GM18951 (cell line): ENCODE measurements around the gene MAGI2.

Source experiments
- POLR2A ChIP-seq: IDR thresholded peaks from 4 replicates; pipeline ENCODE4 v1.6.1; 2011; ENCODE audit warnings: mild to moderate bottlenecking; ENCODE audit not compliant: insufficient read length, insufficient read depth; ENCODE audit errors: extremely low read depth
- in situ Hi-C: fragments of 300-500 bp; cut with MboI; formaldehyde crosslinking; loops from one replicate; pipeline ENCODE4 v1.12.0; 2022; ENCODE audit warnings: low sequenced_read_pairs, mixed read lengths, inconsistent platforms; ENCODE audit not compliant: unreplicated experiment

Gene MAGI2

DNA sequence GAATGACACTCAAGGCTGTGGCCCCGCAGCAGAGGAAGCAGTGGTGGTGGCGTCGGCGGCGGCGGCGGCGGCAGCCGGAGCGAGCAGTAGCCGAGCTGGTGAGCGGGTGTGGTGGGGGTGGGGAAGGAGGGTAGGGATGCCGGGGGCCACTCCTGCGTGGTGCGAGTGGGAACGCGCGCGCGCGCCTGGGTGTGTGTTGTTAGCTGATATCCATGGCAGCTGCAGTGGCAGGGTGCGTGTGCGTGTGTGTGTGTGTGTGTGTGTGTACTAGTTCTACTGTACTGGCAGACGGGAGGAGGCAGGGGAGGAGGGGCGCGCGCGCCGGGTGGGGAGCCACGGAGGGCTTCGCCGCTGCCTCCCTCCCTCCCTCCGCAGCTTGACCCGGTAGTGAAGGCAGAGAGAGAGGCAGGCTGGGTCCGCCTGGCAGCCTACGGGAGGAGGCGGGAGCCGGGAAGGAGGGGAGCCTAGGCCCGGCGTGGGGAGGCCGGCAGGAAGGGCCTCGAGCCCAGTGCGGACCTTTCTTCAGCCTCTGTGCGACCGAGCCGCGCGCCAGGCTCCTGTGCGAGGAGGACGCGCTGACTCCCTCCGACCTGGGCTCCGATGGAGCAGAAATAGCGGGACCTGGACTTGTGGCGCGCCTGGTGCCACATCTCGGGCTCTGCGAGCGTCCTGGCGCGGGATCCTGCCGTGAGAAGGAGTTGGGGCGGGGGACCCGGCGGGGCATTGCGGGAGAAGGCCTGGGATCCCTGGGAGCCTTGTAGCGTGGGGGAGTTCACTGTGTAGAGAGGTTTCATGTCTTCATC lies at the start of gene MAGI2:
MAGI2 (minus strand) TSS at position 110 of the 803 bp plus-strand sequence. CDS start 347 bp downstream, outside the sequence.
- in situ Hi-C loops, result no loop called here
- no peak for TF ChIP-seq POLR2A

- in situ Hi-C loops, result no loop called here
- no peak for TF ChIP-seq POLR2A
Observed at GRCh38 chr7:79502151-79502550, 48.7 kb upstream of the MAGI2 start.

DNA sequence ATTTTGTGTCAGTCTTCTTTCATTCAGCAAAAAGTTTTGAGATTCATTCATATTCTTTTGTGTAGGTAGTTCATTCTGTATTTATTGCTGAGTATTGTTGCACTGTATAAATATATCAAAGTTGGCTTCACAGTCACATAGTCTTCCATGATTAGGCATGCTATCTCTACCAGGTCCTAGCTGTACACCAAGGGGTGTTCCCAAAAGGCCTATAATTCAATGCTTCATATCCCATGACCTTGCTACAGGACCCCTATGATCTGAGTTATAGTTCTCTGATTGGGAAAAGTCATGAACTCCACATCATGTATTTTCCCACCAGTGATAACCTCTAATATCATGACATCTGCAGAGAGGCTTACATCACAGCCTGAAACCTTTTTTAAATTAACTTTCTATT lies 47.3 kb upstream of the MAGI2 start:
- no peak for TF ChIP-seq POLR2A
- in situ Hi-C loops, result no loop called here

- TF ChIP-seq POLR2A, result no peak
- in situ Hi-C loops, result no loop called here
Observed at GRCh38 chr7:79497728-79498127, 44.3 kb upstream of the MAGI2 start.

DNA sequence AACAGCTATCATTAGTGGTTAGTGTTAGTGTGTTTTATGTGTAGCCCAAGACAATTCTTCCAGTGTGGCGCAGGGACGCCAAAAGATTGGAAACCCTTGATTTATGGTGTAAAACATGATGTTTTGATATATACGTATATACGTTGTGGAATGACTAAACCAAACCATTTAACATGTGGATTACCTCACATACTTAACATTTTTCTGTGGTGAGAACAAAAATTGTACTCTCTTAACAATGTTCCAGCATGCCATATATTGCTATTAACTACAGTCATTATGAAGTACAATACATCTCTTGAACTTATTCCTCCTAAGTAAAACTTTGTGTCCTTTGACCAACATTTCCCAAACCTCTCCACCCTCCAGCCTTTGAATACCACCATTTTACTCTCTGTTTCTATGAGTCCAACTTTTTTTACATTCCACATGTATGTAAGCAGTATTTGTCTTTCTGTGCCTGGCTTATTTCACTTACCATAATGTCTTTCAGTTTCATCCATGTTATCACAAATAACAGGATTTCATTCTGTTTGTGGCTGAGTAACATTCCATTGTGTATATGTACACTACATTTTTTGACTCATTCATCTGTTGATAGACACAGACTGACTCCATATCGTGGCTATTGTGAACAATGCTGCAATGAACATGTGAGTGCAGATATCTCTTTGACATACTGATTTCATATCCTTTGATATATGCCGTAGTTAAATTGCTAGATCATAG lies 42.2 kb upstream of the MAGI2 start:
- in situ Hi-C loops, result no loop called here
- no peak for TF ChIP-seq POLR2A

GRCh38 chr7:79494046-79494445 lies 40.6 kb upstream of the MAGI2 start:
- in situ Hi-C loops, result no loop called here

GRCh38 chr7:79489371-79489770 lies 35.9 kb upstream of the MAGI2 start:
- TF ChIP-seq POLR2A, result no peak
- in situ Hi-C loops, result no loop called here

More at GRCh38 chr7:79494046-79494445, 40.6 kb upstream of the MAGI2 start:
- TF ChIP-seq POLR2A, result no peak

GRCh38 chr7:79478386-79478785 lies 24.9 kb upstream of the MAGI2 start:
- in situ Hi-C loops, result no loop called here
- no peak for TF ChIP-seq POLR2A

- in situ Hi-C loops, result no loop called here
- TF ChIP-seq POLR2A, result no peak
Observed at GRCh38 chr7:79475455-79475854, 22.0 kb upstream of the MAGI2 start.

DNA sequence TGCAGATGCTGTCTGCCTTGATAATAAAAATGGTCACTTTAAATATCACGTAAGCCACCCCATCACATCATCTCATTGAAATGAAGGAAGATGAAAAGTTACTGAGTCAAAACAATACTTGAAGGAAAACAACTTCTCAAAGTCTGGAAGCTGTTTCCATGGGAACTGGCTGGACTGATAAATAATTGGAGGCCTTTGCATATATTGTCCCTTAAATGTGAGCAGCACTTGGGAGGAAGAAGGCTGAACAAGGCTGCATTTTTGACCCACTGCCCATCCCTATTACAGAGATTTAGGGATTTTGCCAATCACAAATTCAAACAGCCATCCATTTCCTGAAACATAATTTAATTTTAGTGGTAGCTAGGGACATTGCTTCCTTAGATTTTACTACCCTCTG lies 18.2 kb upstream of the MAGI2 start:
- in situ Hi-C loops, result no loop called here
- no peak for TF ChIP-seq POLR2A

GRCh38 chr7:79471283-79471682 lies 17.8 kb upstream of the MAGI2 start:
- no peak for TF ChIP-seq POLR2A
- in situ Hi-C loops, result no loop called here

DNA sequence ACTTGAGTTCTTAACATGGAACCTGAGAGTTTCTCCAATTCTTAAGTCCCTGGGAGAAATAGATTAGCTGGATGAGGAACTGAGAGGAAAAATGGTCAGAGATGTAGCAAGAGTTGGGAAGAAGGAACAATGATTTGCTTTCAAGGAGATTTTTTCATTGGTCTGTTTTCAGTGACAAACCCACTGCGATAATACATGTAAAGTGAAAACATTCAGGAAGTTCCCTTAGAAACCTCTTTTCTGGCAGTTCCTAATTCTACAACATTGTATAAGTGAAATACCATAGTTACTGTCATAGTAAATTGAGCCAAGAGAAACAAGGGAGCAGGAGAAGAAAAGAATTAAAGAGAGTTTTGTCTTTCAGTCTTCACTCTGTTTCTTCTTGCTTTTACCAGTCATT lies 12.1 kb upstream of the MAGI2 start:
- in situ Hi-C loops, result no loop called here
- TF ChIP-seq POLR2A, result no peak

DNA sequence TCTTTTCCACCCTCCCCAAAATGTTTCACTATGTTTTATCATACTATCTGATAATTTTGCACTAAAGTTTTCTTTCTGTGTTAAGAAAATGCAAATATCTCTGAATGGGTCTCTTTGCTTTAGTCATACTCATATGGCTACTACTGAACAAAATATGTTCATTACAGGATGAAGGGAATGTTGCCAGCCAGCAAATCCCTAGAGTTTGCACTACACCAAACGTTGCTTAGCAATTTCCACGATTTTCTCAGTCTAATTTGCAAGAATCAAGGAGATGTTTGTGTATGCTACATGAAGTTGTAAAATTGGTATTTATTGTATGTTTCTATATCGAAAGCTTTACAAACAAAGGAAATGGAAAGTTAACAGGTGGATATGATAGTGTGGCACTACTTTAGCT lies 10.6 kb upstream of the MAGI2 start:
- TF ChIP-seq POLR2A, result no peak
- in situ Hi-C loops, result no loop called here

GRCh38 chr7:79462390-79462789 lies 8.9 kb upstream of the MAGI2 start:
- in situ Hi-C loops, result no loop called here

GRCh38 chr7:79461660-79462059 lies 8.2 kb upstream of the MAGI2 start:
- in situ Hi-C loops, result no loop called here
- TF ChIP-seq POLR2A, result no peak

More at GRCh38 chr7:79462390-79462789, 8.9 kb upstream of the MAGI2 start:
- no peak for TF ChIP-seq POLR2A
